AG04450 (cell line): Measurements from ENCODE around the gene KCNMA1. TPM values are rescaled to one million over a fixed set of nuclear protein-coding genes. Genes with fewer than 3 reads are reported as not detected.
A peak's percentile ranks its signal among the peaks of the same experiment; 100 is the strongest.

Source experiments
- CTCF ChIA-PET: fragments of 300-600, 350-600 bp; formaldehyde crosslinking; extraction: SDS; loops from one replicate; lab custom pipeline; 2022; ENCODE audit warnings: antibody characterized with exemption, inconsistent platforms; lab: Charles Lee
- POLR2A ChIA-PET: fragments of 350-600 bp; formaldehyde crosslinking; extraction: SDS; loops from one replicate; lab custom pipeline; 2021; ENCODE audit warnings: antibody characterized with exemption, inconsistent platforms; lab: Yijun Ruan, JAX
- DNase-seq: peaks from one replicate; pipeline ENCODE4 v3.0.0-alpha.2; 2011; ENCODE audit warnings: low read depth, low spot score
- H3K27ac ChIP-seq: one replicate; pipeline ENCODE4 v1.5.1; 2012; ENCODE audit warnings: low read depth, low read length, control low read depth
- H3K27me3 ChIP-seq: one replicate; pipeline ENCODE4 v1.6.0; 2012; ENCODE audit warnings: low read length; ENCODE audit not compliant: control insufficient read depth, insufficient read depth
- H3K4me3 ChIP-seq: 2 replicates; pipeline ENCODE4 v1.5.1; 2011; ENCODE audit warnings: mild to moderate bottlenecking, low read depth, low read length, control low read depth
- H3K9me3 ChIP-seq: 2 replicates; pipeline ENCODE4 v1.5.1; 2012; ENCODE audit warnings: low read length; ENCODE audit not compliant: control insufficient read depth, insufficient read depth
- CTCF ChIP-seq: IDR thresholded peaks from 2 replicates; pipeline ENCODE4 v1.5.1; 2011; ENCODE audit warnings: low read depth, low read length, control low read depth, inconsistent platforms
- polyA plus RNA-seq: library from polyadenylated mRNA; depleted of rRNA; stranded (reverse); fragments of >200 nt; gene quantifications from 2 replicates; pipeline ENCODE4 v1.2.3, GENCODE V29; 2011

Gene KCNMA1
- polyA plus RNA-seq, 1 experiment = 58.8 TPM

GRCh38 chr10:77010430-77010829 lies 627.2 kb downstream of the KCNMA1 start:
- no peak for TF ChIP-seq CTCF
- no peaks in the 10 kb centered on the region for H3K27me3 ChIP-seq
- no peak for DNase-seq
- H3K4me3 ChIP-seq = no peak overlapping the region
- CTCF ChIA-PET = interaction anchor here (1.1 kb wide), 1 partner anchor 25 kb away, joined by 3 read pairs; no protein-coding TSS in a partner anchor
- H3K9me3 ChIP-seq = peaks cover 3% of the 10 kb centered on the region
- H3K27ac ChIP-seq = no peak overlapping the region
- POLR2A ChIA-PET = no interaction called here

GRCh38 chr10:77007834-77008233 lies 629.8 kb downstream of the KCNMA1 start:
- CTCF ChIA-PET = interaction anchor here (0.9 to 1.3 kb wide), 2 partner anchors 23 to 971 kb away, joined by 3 to 4 read pairs; no protein-coding TSS in a partner anchor
- POLR2A ChIA-PET = no interaction called here
- Histone ChIP-seq H3K27ac (no peak overlapping the region), H3K9me3 (peaks cover 3% of the 10 kb centered on the region), H3K4me3 (no peak overlapping the region), H3K27me3 (no peaks in the 10 kb centered on the region)
- TF ChIP-seq CTCF = no peak
- DNase-seq = no peak

- Histone ChIP-seq H3K9me3 (peaks cover 3% of the 10 kb centered on the region), H3K4me3 (no peak overlapping the region), H3K27me3 (no peaks in the 10 kb centered on the region), H3K27ac (no peak overlapping the region)
- no peak for DNase-seq
- ChIA-PET CTCF (interaction anchor here (0.5 to 1.2 kb wide), 6 partner anchors 10 to 1647 kb away, joined by 3 to 4 read pairs (median 3); no protein-coding TSS in a partner anchor), POLR2A (no interaction called here)
- no peak for TF ChIP-seq CTCF
These were observed 630.6 kb downstream of the KCNMA1 start for GRCh38 chr10:77006836-77007511.

GRCh38 chr10:77005871-77006270 lies 631.7 kb downstream of the KCNMA1 start:
- Histone ChIP-seq H3K27ac (no peak overlapping the region), H3K4me3 (no peak overlapping the region), H3K9me3 (peaks cover 3% of the 10 kb centered on the region), H3K27me3 (no peaks in the 10 kb centered on the region)
- no peak for TF ChIP-seq CTCF
- no peak for DNase-seq
- POLR2A ChIA-PET = no interaction called here
- CTCF ChIA-PET = interaction anchor here (0.9 to 1.8 kb wide), 8 partner anchors 8 to 1605 kb away, joined by 3 to 5 read pairs (median 3); partner anchors contain the start of gene ZNF503

GRCh38 chr10:77004917-77005564 lies 632.6 kb downstream of the KCNMA1 start:
- H3K27ac ChIP-seq = no peak overlapping the region

More at GRCh38 chr10:77004917-77005564, 632.6 kb downstream of the KCNMA1 start:
- Histone ChIP-seq H3K9me3 (peaks cover 3% of the 10 kb centered on the region), H3K27me3 (no peaks in the 10 kb centered on the region), H3K4me3 (no peak overlapping the region)
- peak; percentile 37 for DNase-seq
- ChIA-PET POLR2A (interaction anchor here (0.8 kb wide), 1 partner anchor 1603 kb away, joined by 3 read pairs; the partner anchor contains the start of gene ZNF503), CTCF (interaction anchor here (0.9 to 1.8 kb wide), 15 partner anchors 9 to 1610 kb away, joined by 3 to 6 read pairs (median 3); partner anchors contain the start of gene ZNF503)
- TF ChIP-seq CTCF = peak; percentile 84
